ENCODE data around the gene NT5C3B. TPM values are rescaled to one million over a fixed set of nuclear protein-coding genes. Genes with fewer than 3 reads are reported as not detected.

The NT5C3B gene
- total and polyA plus RNA-seq, 2 donors (not counting 1 experiment from before 2014, with no cell fraction given), result 49.6 to 50.1 TPM

- H3K36me3 ChIP-seq (replicated peaks in 1 of 2; ENCODE audit: control extremely low read depth in 1 of 2, control insufficient read depth in 1 of 2, extremely low read depth in 1 of 2, insufficient read depth in 2 of 2, low read length in 1 of 2), result peaks cover 0 to 15% of the 10 kb centered on the region in 2 experiments
- Mint-ChIP-seq H3K27me3 (no peaks in the 10 kb centered on the region), H3K4me1 (no peaks in the 10 kb centered on the region), H3K27ac (no peak overlapping the region), H3K4me3 (no peak overlapping the region), H3K9me3 (ENCODE audit: insufficient read depth) (no peaks in the 10 kb centered on the region)
- no peak for ATAC-seq (ENCODE audit: low read depth)
- H3K9me3 ChIP-seq (ENCODE audit: control extremely low read depth in 1 of 3, control insufficient read depth in 2 of 3, insufficient read depth in 1 of 3, low read length in 2 of 3), result no peaks in the 10 kb centered on the region
- intact Hi-C loops (cut with micrococcal nuclease), result no loop called here
- no peak overlapping the region for H3K4me2 ChIP-seq (replicated peaks; ENCODE audit: low read depth, low read length, poor library complexity, severe bottlenecking)
- no peak overlapping the region for H3K9ac ChIP-seq (ENCODE audit: low read length)
- H2AFZ ChIP-seq (ENCODE audit: insufficient read depth, low read depth, low read length, poor library complexity, severe bottlenecking), result no peak overlapping the region
- ChIA-PET POLR2A (no interaction called here), CTCF (no interaction called here)
- no peak for DNase-seq
- no peak overlapping the region for H3K4me3 ChIP-seq (ENCODE audit: control extremely low read depth in 1 of 5, extremely low read depth in 1 of 5, insufficient read depth in 1 of 5, low read depth in 2 of 5, low read length in 4 of 5)
- no peaks in the 10 kb centered on the region for H3K4me1 ChIP-seq (ENCODE audit: control insufficient read depth in 2 of 2, insufficient read depth in 2 of 2, low read length in 2 of 2)
- TF ChIP-seq, protein P1, sequence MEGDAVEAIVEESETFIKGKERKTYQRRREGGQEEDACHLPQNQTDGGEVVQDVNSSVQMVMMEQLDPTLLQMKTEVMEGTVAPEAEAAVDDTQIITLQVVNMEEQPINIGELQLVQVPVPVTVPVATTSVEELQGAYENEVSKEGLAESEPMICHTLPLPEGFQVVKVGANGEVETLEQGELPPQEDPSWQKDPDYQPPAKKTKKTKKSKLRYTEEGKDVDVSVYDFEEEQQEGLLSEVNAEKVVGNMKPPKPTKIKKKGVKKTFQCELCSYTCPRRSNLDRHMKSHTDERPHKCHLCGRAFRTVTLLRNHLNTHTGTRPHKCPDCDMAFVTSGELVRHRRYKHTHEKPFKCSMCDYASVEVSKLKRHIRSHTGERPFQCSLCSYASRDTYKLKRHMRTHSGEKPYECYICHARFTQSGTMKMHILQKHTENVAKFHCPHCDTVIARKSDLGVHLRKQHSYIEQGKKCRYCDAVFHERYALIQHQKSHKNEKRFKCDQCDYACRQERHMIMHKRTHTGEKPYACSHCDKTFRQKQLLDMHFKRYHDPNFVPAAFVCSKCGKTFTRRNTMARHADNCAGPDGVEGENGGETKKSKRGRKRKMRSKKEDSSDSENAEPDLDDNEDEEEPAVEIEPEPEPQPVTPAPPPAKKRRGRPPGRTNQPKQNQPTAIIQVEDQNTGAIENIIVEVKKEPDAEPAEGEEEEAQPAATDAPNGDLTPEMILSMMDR (IDR thresholded peaks at IDR 0.05), result no peak
- TF ChIP-seq EZH2 (IDR thresholded peaks at IDR 0.05; ENCODE audit: borderline replicate concordance, insufficient read depth, low read depth, low read length, poor library complexity, severe bottlenecking), result no peak
- no peaks in the 10 kb centered on the region for H4K20me1 ChIP-seq (ENCODE audit: control insufficient read depth, insufficient read depth, low read length, poor library complexity, severe bottlenecking)
- 86% methylated on average over 11 of the region's 12 CpGs for WGBS (ENCODE audit: insufficient coverage)
- H3K79me2 ChIP-seq (ENCODE audit: control insufficient read depth, insufficient read depth, low read length), result no peaks in the 10 kb centered on the region
- no peak overlapping the region for H3K27ac ChIP-seq (ENCODE audit: low read length in 2 of 2)
- H3K27me3 ChIP-seq (replicated peaks in 1 of 4; ENCODE audit: control extremely low read depth in 1 of 4, control insufficient read depth in 3 of 4, insufficient read depth in 4 of 4, low read length in 3 of 4), result no peaks in the 10 kb centered on the region
Measured at GRCh38 chr17:41822216-41823140, 13.6 kb downstream of the NT5C3B start.

GRCh38 chr17:41821776-41822175 is 14.3 kb downstream of the NT5C3B start:
- H3K27ac Mint-ChIP-seq, result no peak overlapping the region
- H3K36me3 ChIP-seq (replicated peaks in 1 of 2; ENCODE audit: control extremely low read depth in 1 of 2, control insufficient read depth in 1 of 2, extremely low read depth in 1 of 2, insufficient read depth in 2 of 2, low read length in 1 of 2), result peaks cover 0 to 13% of the 10 kb centered on the region in 2 experiments
- ChIA-PET CTCF (no interaction called here), POLR2A (no interaction called here)
- TF ChIP-seq, protein P1 (IDR thresholded peaks at IDR 0.05), result no peak
- TF ChIP-seq EZH2 (IDR thresholded peaks at IDR 0.05; ENCODE audit: borderline replicate concordance, insufficient read depth, low read depth, low read length, poor library complexity, severe bottlenecking), result no peak
- no peak overlapping the region for H3K4me2 ChIP-seq (replicated peaks; ENCODE audit: low read depth, low read length, poor library complexity, severe bottlenecking)
- H3K9ac ChIP-seq (ENCODE audit: low read length), result no peak overlapping the region
- no peaks in the 10 kb centered on the region for H4K20me1 ChIP-seq (ENCODE audit: control insufficient read depth, insufficient read depth, low read length, poor library complexity, severe bottlenecking)
- H3K4me1 Mint-ChIP-seq, result no peaks in the 10 kb centered on the region
- ATAC-seq (ENCODE audit: low read depth) (no peak), DNase-seq (no peak)
- H3K4me3 Mint-ChIP-seq, result no peak overlapping the region
- H3K27ac ChIP-seq (ENCODE audit: low read length in 2 of 2), result no peak overlapping the region
- WGBS (ENCODE audit: insufficient coverage), result 84% methylated on average over 8 of the region's 14 CpGs
- H2AFZ ChIP-seq (ENCODE audit: insufficient read depth, low read depth, low read length, poor library complexity, severe bottlenecking), result no peak overlapping the region
- no peaks in the 10 kb centered on the region for H3K27me3 ChIP-seq (replicated peaks in 1 of 4; ENCODE audit: control extremely low read depth in 1 of 4, control insufficient read depth in 3 of 4, insufficient read depth in 4 of 4, low read length in 3 of 4)
- no peaks in the 10 kb centered on the region for H3K4me1 ChIP-seq (ENCODE audit: control insufficient read depth in 2 of 2, insufficient read depth in 2 of 2, low read length in 2 of 2)
- no peaks in the 10 kb centered on the region for H3K79me2 ChIP-seq (ENCODE audit: control insufficient read depth, insufficient read depth, low read length)
- no peaks in the 10 kb centered on the region for H3K9me3 ChIP-seq (ENCODE audit: control extremely low read depth in 1 of 3, control insufficient read depth in 2 of 3, insufficient read depth in 1 of 3, low read length in 2 of 3)
- no peak overlapping the region for H3K4me3 ChIP-seq (ENCODE audit: control extremely low read depth in 1 of 5, extremely low read depth in 1 of 5, insufficient read depth in 1 of 5, low read depth in 2 of 5, low read length in 4 of 5)
- intact Hi-C loops (cut with micrococcal nuclease), result no loop called here
- no peaks in the 10 kb centered on the region for H3K9me3 Mint-ChIP-seq (ENCODE audit: insufficient read depth)
- H3K27me3 Mint-ChIP-seq, result no peaks in the 10 kb centered on the region
